NK-92 treated with Interleukin-12 subunit alpha and Interleukin-12 subunit beta, amount 100 ng/mL, for 24 hours (cell line): ENCODE measurements around the gene TNFAIP1.
A peak's percentile ranks its signal among the peaks of the same experiment; 100 is the strongest.

Source experiments
- DNase-seq: peaks from one replicate; lab custom pipeline; 2025; lab: John Stamatoyannopoulos, UW

TNFAIP1 gene

DNA sequence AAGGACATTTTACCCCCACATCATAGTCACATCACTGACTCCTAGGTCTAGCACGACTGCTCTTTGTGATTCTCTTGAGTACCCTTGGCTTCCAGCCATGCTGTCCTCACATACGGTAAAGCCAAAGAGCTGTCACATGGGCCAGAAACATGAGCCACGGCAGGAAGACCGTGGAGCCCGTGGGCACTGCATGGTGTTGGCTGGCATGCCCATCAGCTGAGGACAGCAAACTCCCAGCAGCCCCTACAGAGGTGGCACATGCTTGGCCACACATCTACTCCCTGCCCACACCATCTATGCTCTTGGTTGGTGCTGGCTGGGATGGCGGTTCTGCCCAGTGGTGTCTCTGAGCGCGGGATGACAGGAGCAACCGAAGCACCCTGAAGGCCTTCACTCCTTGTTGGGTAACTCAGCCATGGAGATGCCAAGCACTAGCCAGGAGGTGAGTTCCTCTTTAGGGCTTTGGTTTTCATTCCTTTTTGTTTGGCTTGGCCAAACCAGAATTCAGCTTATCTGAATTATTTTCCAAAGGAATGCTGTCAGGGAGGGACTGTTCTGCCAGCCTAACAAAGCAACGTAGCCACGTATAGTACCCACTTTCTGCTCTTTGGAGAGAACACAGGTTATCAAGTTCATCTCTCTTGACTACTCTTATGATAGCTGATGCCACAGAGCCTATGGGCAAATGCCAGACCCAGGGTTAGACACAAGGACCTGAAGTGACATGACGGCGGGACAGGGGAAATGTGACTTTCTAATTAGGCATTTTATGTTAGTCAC, 10.0 kb downstream of the TNFAIP1 start:
- DNase-seq = no peak

DNA sequence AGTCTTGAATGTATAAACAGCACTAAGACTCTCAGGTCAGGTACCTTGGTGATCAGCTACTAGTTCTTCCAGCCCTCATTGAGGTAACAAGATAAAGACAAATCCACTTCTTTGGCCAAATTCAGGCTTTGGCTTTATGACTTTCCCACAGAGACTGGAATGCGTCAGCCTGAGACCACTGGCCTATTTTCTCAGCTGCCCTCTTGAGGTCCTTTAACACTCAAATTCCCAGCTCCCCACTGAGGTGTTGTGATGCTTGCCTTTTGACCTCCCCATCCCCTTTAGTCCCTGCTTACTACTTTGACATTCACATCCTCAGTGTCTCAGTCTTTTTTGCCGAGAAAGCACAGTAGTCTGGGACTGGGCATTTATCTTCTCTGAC, 10.6 kb downstream of the TNFAIP1 start:
- DNase-seq = no peak

DNA sequence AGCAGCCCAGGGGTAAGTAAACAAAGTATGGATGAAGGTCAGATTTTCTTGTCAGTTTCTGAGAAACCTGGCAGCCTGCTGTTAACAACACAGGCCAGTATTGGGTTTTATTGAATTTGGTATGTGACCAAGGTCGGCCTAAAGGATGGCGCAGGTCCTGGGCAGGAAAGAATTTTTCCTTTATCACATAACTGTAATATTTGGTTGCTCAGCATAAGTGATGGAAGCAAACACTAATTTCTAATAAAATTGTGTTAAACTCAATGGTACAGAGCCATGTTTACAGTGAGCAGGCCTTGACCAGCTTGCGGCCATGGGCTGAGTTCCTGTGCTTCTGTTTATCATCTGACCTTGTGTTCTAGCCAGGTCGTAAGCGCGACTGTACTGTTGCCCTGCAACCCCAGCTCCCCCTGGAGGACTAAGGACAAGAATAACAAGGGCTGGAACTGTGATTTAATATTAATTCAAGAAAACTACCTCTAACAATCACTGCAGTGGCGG, 11.2 kb downstream of the TNFAIP1 start:
- DNase-seq = no peak

DNA sequence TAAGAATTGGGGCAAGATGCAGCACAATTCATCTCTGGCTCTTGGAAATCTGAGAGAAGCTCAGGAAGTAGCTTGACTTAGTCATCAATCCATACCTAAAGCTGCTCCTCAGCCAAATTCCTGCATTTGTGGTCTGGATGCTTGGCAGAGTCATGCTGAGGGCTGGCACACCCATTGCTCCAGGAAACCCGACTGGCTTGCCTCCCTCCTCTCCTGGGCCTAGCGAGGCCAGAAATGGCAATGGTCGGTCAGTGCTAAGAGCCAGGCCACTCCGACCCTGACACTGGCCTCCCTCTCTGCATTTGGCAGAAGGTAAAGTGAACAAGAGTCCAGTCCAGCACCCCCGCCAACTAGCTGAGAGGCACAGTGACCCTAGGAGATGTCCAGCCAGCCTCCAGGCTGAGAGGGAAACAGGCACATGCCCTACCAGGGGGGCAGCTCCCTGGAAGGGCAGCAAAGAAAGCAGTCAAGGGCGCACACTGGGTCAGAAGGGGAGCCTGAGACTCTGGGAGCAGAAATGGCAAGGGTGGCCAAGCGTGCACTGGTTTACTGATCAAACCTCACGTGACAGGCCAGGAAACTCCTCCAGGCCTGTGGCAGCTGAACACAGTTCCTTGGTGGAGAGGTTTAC, 11.8 kb downstream of the TNFAIP1 start:
- DNase-seq = no peak

DNA sequence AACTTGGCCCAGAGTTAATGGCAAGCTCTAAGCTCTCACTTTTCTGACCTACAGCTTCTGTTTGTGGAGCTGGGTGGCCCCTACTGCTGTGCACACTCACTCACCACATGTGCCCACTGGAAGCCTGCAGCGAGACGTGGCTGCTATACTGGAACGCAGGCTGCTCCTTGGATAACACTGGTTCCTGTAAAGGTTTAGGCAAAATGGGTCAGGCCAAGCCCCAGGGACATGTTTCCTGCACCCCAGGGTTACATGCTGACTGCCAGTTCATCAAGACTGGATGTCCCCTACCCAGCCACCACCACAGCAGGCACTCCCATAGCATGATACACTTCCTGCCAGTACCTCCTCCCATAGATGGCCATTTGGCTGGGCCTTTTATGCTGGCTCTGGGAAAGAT, 13.4 kb downstream of the TNFAIP1 start:
- DNase-seq = no peak

DNA sequence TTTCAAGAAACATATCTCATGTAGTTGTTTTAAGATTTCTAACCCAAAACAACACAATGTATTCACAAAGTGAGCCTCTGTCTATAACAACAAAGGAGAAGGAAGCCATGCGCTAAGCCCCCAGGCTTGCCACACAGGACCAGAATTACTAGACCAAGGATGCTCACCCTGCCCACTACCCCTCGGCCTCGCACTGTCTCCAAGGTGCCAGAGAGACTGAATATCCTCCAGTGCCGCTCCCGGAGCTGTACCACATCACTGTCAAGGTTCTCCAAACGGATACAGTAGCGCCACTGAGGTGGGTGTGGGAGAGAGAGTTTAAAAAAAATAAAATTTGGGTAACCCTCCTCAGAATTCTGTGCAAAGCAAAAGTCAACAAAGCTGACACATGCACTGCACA, 14.7 kb downstream of the TNFAIP1 start:
- DNase-seq = no peak

DNA sequence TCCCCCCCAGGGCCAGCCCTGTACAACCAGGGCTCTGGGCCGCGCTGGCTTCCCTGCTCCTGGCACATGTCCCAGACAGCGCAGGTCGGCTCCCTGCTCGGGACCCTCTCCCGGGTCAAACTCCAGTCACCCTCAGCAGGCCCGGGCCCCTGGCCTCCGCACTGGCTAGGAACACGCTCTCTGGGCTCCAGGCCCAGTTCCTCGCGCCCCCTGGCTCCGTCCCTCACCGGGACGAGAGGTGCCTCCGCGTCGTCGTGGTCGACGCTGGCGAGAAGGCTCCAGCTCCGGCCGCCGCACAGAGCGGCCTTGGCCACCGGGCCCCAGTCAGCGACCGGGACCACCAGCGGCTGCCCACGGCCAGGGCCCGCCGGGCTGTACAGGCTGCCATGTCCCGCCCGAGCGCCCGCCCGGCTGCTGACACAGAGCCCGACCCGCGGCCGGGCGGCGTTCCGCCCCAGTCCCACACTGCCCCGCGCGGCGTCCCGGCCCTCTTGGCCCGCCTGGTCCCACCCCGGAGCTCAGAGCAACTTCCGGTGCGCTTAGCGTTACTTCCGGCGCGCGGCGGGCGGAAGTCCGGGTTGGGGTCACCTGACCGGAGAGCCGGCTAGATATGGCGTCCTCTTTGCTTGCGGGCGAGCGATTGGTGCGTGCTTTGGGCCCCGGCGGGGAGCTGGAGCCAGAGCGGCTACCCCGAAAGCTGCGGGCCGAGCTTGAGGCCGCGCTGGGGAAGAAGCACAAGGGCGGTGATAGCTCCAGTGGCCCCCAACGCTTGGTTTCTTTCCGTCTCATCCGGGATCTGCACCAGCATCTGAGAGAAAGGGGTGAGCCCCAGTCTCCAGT, 21.7 kb downstream of the TNFAIP1 start, which contains the start of gene POLDIP2:
POLDIP2 (minus strand) TSS at position 467 of the 840 bp plus-strand sequence; CDS start at position 388, 79 bp downstream.
- peak; percentile 89 for DNase-seq

DNA sequence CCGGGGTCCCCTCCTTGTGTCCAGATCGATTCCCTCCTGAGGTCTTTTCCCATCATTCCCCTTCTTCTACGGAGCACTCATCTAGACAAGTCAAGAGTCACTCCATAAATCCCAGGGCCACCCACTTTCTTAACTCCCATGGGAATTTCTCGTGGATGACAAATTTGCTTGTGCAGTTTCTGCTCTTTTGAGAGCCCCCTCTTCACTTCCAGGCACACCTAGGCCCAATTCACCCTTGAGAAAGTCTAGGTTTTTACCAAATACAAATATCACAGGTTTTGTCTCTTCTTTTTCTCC, 22.3 kb downstream of the TNFAIP1 start:
- no peak for DNase-seq

DNA sequence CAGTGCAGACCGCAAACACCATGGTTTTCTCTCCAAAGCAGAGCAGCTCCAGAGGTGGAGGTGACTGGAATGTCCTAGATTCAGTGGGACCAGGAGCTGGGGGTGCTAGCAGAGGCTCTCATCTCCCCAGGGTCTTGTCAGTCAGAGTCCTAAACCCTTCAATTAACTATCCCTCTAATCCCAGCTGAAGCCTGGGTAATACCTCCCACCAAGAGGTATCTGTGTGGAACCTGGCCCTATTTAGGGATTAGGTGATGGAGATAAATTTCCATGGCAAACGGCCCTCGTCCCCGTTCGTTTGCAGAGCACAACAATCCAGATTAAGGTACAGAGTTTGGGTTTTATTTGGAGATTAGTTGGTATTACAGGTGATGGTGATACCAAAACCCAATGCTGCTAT, 27.6 kb downstream of the TNFAIP1 start:
- DNase-seq = no peak

DNA sequence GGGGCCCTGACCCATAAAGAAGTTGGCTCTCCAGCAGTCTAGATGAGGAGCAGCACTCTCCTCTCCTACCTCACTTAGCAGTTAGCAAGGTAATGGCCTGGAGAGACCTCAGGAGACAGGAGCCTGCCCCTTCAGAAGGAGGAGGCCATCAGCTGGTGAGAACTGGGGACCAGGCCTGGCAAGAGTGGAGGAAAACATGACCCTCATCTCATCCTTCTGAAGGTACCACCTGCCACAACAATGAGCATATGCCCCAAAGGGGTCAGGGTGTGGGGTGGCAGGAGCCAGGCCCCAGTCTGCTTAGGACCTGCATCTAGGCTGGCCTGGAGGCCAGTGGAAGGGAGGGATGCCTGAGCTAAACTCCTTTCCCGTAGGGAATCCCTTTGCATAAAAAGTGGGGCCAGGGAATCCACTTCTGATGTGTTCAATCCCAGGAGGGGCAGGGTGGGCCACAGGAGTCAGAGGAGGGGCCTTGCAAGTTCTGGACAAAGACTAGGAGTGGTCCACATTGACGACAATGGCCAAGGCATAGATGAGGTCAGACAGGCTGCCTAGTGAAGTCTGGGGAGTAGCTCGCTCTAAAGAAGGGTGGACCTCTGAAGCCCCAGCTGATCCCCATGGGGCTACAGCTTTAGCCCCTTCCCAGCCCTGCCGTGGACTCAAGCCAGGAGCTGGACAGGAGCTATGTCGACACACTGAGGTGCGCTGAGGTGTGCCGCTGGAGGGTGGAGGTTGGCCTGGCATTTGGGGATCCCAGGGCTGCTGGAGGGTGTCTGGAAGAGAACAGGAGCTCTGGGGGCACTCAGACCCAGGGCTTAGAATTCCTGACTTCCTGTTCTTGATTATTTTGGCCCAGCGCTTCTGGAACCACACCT, 28.5 kb downstream of the TNFAIP1 start:
- DNase-seq = no peak

DNA sequence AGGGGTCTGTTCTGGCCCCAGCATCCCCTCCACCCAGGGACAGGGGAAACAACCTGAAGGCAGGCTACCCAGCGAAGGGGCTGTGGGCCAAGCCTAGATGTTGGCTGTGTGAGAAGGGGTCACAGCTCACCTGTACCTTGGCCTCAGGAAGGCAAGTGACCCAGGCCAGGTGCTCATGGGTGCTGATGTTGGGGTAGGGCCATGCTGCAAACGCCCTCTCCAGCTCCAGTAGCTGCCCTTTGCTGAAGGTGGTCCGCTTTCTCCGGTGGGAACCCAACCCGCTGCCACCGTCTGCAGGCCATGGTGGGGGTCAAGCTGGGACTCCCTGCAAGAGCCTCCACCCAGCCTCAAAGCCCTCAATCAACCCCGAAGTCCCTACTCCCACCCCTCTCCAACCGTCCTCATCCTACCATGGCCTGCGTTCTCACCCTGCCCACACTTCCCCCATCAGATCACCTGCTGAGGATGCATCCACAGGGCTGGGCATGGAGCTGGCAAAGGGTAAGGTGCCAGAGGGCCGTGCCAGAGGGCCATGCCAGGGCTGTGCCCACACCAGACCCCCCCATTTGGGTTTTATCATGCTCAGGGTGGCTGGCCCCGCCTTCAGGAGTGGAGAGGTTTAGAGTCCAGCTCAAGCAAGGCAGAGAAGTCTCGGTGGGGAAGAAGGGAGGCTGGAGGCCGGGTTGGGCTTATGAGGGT, 29.3 kb downstream of the TNFAIP1 start, which contains the start of gene SEBOX:
SEBOX (minus strand) TSS at position 535 of the 699 bp plus-strand sequence; CDS start at position 487, 48 bp downstream.
- DNase-seq = no peak

DNA sequence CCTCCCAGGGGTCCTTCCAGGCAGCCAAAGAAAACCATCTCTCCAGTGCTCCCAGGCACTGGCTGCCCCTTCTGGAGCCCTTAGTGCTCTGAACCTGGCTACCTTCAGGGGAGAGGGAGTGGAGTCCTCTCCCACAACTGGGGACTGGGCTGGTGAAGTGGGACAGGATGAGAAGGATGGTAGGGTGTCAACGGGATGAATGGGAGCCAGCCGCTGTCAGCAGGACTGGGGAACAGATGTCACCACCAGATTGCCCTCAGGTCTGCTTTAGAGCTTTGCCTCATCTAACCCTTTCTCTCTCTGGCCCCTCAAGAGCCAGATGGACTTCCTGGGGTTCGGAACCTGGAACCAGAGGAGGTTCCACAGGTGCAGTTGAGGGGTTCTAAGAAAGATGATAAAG, 29.9 kb downstream of the TNFAIP1 start:
- no peak for DNase-seq

DNA sequence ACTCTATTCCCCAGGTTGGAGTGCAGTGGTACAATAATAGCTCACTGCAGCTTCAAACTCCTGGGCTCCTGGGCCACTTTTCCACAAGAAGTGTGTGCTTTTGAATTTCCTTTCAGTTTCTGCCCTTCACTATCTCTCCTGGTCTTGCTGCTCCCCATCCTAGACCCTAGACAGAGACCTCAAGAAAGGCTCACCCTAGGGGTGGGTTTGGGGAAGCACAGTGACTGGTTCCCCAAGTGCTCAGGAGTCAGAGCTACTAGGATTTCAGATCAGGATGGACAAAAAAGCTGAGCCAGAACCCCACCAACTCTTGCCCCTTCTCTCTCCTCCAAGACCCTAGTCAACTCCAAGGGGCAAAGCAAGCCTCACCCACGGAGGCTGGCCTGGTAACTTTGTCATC, 31.0 kb downstream of the TNFAIP1 start:
- DNase-seq = no peak

DNA sequence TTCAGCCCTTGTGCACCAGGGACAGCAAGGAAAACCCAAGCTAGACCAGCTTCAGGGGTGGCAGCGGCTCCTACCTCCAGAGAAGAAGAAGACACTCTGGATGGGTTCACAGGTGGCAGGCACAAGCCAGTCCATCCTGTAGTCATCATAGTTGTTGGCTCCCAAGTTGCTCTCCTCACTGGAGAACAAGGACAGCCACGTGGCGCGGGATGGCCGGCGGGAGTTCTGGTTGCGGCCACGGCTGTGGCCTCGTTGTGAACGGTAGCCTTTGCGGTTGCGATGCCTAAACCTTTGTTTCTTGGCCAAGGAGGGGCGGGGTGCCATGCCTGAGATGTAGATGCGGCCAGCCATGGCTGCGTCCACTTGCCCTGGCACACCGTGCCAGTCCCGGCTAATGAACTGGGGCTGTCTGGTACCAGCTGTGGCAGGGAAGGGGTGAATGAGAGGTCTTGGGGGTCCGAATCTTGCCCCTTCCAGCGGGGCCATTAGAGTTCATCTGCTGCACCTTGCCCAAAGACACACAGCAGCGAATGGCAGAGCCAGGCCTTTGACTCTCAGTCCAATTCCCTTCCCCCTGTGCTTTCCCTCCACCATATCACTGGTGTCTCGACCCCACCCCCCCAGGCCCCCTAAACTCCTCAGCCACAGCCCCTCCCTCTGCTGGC, 32.2 kb downstream of the TNFAIP1 start:
- no peak for DNase-seq

DNA sequence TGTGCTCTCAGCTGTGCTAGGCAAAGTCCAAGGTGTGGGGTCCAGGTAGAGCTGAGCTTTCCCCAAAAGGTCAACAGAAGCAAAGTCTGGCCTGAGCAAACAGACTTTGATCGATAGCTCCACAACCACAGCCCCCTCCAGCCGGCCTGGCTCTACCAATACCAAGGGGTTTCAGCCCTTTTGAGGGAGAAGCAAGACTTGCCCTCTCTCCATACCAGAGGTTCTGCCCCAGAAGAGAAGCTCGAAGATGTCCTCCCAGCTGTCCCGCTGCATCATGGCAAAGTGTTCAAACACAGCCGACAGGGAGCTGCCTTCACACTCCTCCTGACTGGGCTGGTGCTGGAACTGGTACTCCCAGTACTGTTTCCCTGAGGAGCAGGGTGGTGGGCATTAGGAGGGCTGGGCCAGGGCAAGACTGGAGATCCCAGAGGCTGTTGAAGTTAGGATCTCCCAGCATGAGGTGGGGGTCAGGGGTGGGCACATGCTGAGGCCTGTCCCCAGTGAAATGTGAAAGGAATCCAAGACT, 32.8 kb downstream of the TNFAIP1 start:
- DNase-seq = no peak

DNA sequence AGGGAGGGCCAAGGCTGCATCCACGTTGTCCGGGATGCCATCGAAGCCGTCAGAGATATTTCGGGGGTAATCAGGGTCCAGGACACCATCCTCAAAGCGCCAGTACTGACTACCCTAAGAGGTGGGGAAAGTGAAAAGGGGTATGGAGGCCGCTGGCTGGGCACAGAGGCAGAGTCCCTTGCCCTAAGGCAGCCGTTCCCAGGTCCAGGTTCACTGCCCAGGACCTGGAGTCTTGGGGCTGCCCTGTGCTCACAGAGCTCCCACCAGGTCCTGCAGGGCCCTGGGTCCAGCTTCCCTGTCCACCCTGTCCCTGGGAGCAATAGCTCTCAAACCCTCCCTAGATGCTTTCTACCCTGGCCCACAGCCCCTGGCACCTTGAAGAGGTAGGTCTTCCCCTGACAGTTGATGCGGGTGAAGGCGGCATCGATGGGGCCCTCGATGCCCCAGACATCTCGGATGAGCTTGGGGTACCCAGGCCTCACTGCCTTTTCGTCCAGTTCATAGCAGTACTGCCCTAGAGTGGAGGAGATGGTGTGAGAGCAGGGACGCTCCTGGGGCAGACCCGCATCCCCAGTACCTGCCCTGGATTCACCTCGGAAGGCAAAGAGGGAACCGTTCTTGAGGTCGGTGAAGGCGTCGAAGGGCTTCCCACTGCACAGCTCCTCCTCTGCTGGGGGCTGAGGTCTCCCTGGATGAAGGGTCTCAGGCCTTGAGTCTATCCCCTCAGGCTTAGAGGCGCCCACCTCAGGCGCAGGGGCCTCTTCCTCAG, 33.5 kb downstream of the TNFAIP1 start:
- no peak for DNase-seq

DNA sequence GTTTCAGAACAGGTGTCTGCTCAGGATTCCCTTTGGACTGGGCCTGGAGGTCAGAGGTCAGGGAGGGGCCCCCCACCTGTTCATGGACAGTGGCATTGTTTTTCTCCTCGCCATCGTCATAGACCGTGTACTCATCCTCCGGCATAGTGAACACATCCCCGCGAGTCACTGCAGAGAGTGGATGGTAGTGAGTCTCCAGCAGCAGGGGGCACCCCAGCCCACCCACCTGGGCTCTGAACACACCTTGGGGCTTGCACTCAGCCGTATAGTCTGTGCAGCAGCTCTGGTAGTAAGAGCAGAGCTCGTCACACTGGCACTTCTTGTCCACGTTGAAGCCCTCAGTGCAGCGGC, 34.1 kb downstream of the TNFAIP1 start:
- DNase-seq = no peak

DNA sequence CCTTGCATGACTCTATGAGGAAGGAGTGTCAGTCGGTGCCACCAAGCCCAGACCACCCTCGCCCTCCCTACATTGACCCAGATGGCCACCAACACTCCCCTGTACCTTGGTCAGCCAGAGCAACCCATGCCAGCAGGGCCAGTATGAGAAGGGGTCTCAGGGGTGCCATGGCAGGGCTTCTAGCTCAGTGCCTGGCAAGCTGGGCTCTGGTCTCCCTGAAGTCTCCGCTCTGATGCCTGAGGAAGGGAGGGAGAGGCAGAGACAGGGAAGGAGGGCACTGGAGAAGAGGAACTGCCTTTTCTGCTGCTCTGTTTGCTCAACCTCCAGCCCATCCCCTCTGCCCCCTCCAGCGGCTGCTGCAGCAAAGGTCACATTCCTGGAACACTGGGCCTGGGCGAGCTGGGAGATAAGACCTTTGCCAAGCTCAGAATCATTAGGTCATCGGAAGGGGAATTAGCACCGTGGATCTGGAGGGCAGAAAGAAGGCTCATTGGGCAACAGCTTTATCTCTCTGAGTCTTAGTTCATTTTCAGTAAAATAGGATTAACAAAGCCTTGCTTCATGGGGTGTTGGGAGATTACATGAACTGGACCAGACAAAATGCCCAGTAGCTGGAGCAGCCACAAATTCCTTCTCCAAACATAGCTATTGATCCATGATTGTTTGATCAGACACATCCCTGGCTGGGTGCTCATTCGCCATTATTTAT, 34.6 kb downstream of the TNFAIP1 start, which contains the start of gene VTN:
VTN (minus strand) TSS at position 273 of the 709 bp plus-strand sequence; CDS start at position 169, 104 bp downstream.
- DNase-seq = no peak

DNA sequence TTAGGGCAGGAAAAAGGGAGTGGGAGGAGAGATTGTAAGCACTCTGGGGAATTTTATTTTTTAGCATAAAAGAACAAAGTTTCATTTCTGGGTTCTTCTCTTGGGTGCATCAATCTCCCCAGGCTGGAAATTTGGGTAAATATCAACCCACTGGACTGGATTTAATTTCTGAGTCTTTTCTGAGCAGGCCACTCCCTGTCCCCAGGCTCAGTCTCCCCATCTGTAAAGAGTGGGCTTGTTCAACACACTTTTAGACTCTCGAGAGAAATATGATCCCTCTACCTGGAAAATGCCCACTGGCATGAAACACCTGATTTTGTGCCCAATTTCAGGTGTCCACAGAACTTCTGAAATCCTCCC, 35.2 kb downstream of the TNFAIP1 start:
- DNase-seq = no peak
